K562 (cell line): ENCODE data around the gene MRPL38. TPM values are rescaled to one million over a fixed set of nuclear protein-coding genes. Genes with fewer than 3 reads are reported as not detected.

Experiments
- ATAC-seq: fragments of 200-7000 bp; cut with Tn5 transposase; 3 replicates; pipeline ENCODE4 v1.9.1; 2020; ENCODE audit warnings: moderate library complexity
- BruUV-seq: library from RNA; stranded (reverse); fragments of 400-500 nt; replicated peaks from 2 replicates; lab custom pipeline; 2021; lab: Mats Ljungman, UMichigan
- CTCF ChIA-PET: fragments of 300-600 bp; formaldehyde crosslinking; extraction: SDS; loops from one replicate; lab custom pipeline; 2021; ENCODE audit warnings: low intra/inter-chr PET ratio; lab: Yijun Ruan, JAX
- POLR2A ChIA-PET: fragments of 300-600, 350-650 bp; sonication (Branson Sonifier 250); formaldehyde crosslinking; extraction: SDS; loops from one replicate; lab custom pipeline; 2021; ENCODE audit warnings: antibody characterized with exemption, inconsistent platforms; lab: Yijun Ruan, JAX
- DNase-seq, 4 experiments: peaks; one replicate each; pipeline versions ENCODE4 v3.0.0 to v3.0.0-alpha.2; 2011 to 2018; ENCODE audit warnings: low spot score in 3 of 4, mixed read lengths in 3 of 4; ENCODE audit errors: extremely low read depth in 1 of 4
- FAIRE-seq: peaks from 2 replicates; lab custom pipeline; 2011; peaks lifted over from hg19 to GRCh38; lab: Jason Lieb, UNC
- H2AFZ ChIP-seq: 2 replicates; pipeline ENCODE4 v1.6.0; 2011; ENCODE audit warnings: low read depth, low read length, control low read depth, inconsistent platforms
- H3K27ac ChIP-seq: fragments of 200-600 bp; 3 replicates; pipeline ENCODE4 v1.8.0; 2011; ENCODE audit warnings: low read depth, mild to moderate bottlenecking, control low read depth, inconsistent platforms, low read length, moderate library complexity, mixed read lengths; ENCODE audit errors: extremely low read depth
- H3K27me3 ChIP-seq, 2 experiments: fragments of 300-600 bp in 1 of 2; 2 replicates in 1 of 2; 3 replicates in 1 of 2; pipeline versions ENCODE4 v1.6.0 to v1.8.0; 2011; ENCODE audit warnings: inconsistent platforms in 2 of 2, low read length in 2 of 2, mild to moderate bottlenecking in 1 of 2, mixed read lengths in 1 of 2, moderate library complexity in 1 of 2; ENCODE audit not compliant: control insufficient read depth in 2 of 2, insufficient read depth in 2 of 2
- H3K36me3 ChIP-seq: fragments of 300-600 bp; 3 replicates; pipeline ENCODE4 v1.8.0; 2011; ENCODE audit warnings: mild to moderate bottlenecking, low read length, inconsistent platforms; ENCODE audit not compliant: control insufficient read depth, insufficient read depth
- H3K4me1 ChIP-seq, 2 experiments: fragments of 200-600 bp in 1 of 2; replicated peaks in 1 of 2; 2 replicates in 1 of 2; 3 replicates in 1 of 2; pipeline versions ENCODE4 v1.5.1 to v1.8.0; 2011; ENCODE audit warnings: inconsistent platforms in 2 of 2, low read length in 2 of 2, mild to moderate bottlenecking in 1 of 2, mixed read lengths in 1 of 2, moderate library complexity in 1 of 2; ENCODE audit not compliant: control insufficient read depth in 2 of 2, insufficient read depth in 2 of 2
- H3K4me2 ChIP-seq: 2 replicates; pipeline ENCODE4 v1.6.1; 2011; ENCODE audit warnings: low read length, control low read depth, inconsistent platforms, mixed read lengths; ENCODE audit not compliant: insufficient read depth
- H3K4me3 ChIP-seq: fragments of 200-600 bp; sonication (generic), shearing (Covaris generic); 2 replicates; pipeline ENCODE4 v1.5.1; 2016; ENCODE audit warnings: control low read depth, inconsistent platforms
- H3K79me2 ChIP-seq: fragments of 200-600 bp; 3 replicates; pipeline ENCODE4 v1.8.0; 2011; ENCODE audit warnings: low read length, inconsistent platforms; ENCODE audit not compliant: control insufficient read depth, insufficient read depth
- H3K9ac ChIP-seq, 2 experiments: 2 replicates each; pipeline versions ENCODE4 v1.6.0 to v1.6.1; 2011; ENCODE audit warnings: low read depth in 2 of 2, low read length in 2 of 2, control low read depth in 1 of 2, inconsistent platforms in 1 of 2, mild to moderate bottlenecking in 1 of 2, mixed read lengths in 1 of 2; ENCODE audit not compliant: insufficient read depth in 1 of 2
- H3K9me1 ChIP-seq: one replicate; pipeline ENCODE4 v1.6.0; 2011; ENCODE audit warnings: inconsistent platforms, mild to moderate bottlenecking, low read length, moderate library complexity; ENCODE audit not compliant: control insufficient read depth, insufficient read depth
- H3K9me3 ChIP-seq: replicated peaks from 2 replicates; pipeline ENCODE4 v1.5.1; 2011; ENCODE audit warnings: low read depth, low read length, inconsistent platforms; ENCODE audit not compliant: control insufficient read depth, insufficient read depth
- H4K20me1 ChIP-seq: replicated peaks from 2 replicates; pipeline ENCODE4 v1.6.1; 2011; ENCODE audit warnings: low read length, inconsistent platforms, mixed read lengths; ENCODE audit not compliant: control insufficient read depth, insufficient read depth
- IRF1 ChIP-seq: sonication (generic); formaldehyde crosslinking; IDR thresholded peaks from 2 replicates; pipeline ENCODE4 v1.8.0; 2022; ENCODE audit warnings: missing genetic modification reagents, mild to moderate bottlenecking, borderline replicate concordance
- MCM2 ChIP-seq: fragments of 450-650 bp; IDR thresholded peaks from 2 replicates; pipeline ENCODE4 v1.6.1; 2017; ENCODE audit warnings: low read depth, mild to moderate bottlenecking
- NFIC ChIP-seq: fragments of 450-650 bp; IDR thresholded peaks from 2 replicates; pipeline ENCODE4 v1.6.1; 2017; ENCODE audit warnings: mild to moderate bottlenecking, inconsistent platforms
- NFXL1 ChIP-seq: fragments of 450-650 bp; formaldehyde crosslinking; IDR thresholded peaks from 2 replicates; pipeline ENCODE4 v1.4.0; 2021; ENCODE audit warnings: mild to moderate bottlenecking
- NR4A1 ChIP-seq, 2 experiments: fragments of 250-450 bp in 1 of 2; fragments of 450-650 bp in 1 of 2; sonication (Bioruptor Pico) in 1 of 2; IDR thresholded peaks; 2 replicates each; pipeline versions ENCODE4 v1.4.0 to v1.6.1; 2016 to 2020; ENCODE audit warnings: mild to moderate bottlenecking in 2 of 2, missing compliant biosample characterization in 1 of 2, missing genetic modification characterization in 1 of 2, moderate library complexity in 1 of 2
- RBM25 ChIP-seq: fragments of 200-400 bp; formaldehyde crosslinking; IDR thresholded peaks from 2 replicates; pipeline ENCODE4 v1.6.1; 2018; ENCODE audit warnings: low read length, low read depth, moderate library complexity; ENCODE audit not compliant: severe bottlenecking
- ZBTB7A ChIP-seq: IDR thresholded peaks from 2 replicates; pipeline ENCODE4 v1.6.1; 2011; ENCODE audit warnings: low read depth, mild to moderate bottlenecking, low read length, moderate library complexity, borderline replicate concordance; ENCODE audit not compliant: control insufficient read depth
- WGBS: fragments of 100-300 bp; shearing (Covaris generic); methylation state at CpG from one replicate; pipeline ENCODE4 v1.1.6; 2016; ENCODE audit warnings: low coverage, mixed read lengths; ENCODE audit not compliant: insufficient coverage; ENCODE audit errors: missing lambda C conversion rate; 5-methylcytosine and 5-hydroxymethylcytosine counted together
- in situ Hi-C: fragments of 300-500 bp; cut with MboI; formaldehyde crosslinking; loops from 4 replicates; pipeline ENCODE4 v1.15.0; 2018; ENCODE audit warnings: inconsistent platforms, mixed read lengths
- intact Hi-C: fragments of 100-400 bp; cut with micrococcal nuclease; formaldehyde crosslinking; loops from 2 replicates; pipeline ENCODE4 v1.14.2; 2022
- polyA plus RNA-seq, 8 experiments: library from polyadenylated mRNA; depleted of rRNA in 4 of 8; stranded (reverse) in 5 of 8; unstranded in 3 of 8; fragments of >200 nt; fragmentation: Nextera tagmentation in 2 of 8; fragmentation: Illumina TruSeq in 1 of 8; extraction: Ambion mirVana in 2 of 8; extraction: Trizol in 1 of 8; gene quantifications; 2 replicates each; pipeline versions ENCODE4 v1.2.1 to v1.2.3, GENCODE V29; 2011 to 2014; ENCODE audit warnings: inconsistent platforms in 1 of 8, missing spikeins in 1 of 8
- total RNA-seq, 7 experiments: library from RNA; depleted of rRNA in 6 of 7; stranded (reverse); fragments of >200 nt in 6 of 7; fragmentation: Illumina TruSeq in 2 of 7; extraction: Trizol in 2 of 7; gene quantifications; 2 replicates each; pipeline versions ENCODE4 v1.2.1 to v1.2.3, GENCODE V29; 2011 to 2021; ENCODE audit warnings: low replicate concordance in 1 of 7
- TF ChIP-seq, protein P1 (sequence below), 2 experiments: IDR thresholded peaks in 1 of 2; conservative IDR thresholded peaks in 1 of 2; 2 replicates each; pipeline ENCODE4 v1.6.1; 2016; ENCODE audit warnings: low read depth in 2 of 2, mild to moderate bottlenecking in 1 of 2, missing compliant biosample characterization in 1 of 2, missing genetic modification characterization in 1 of 2, moderate library complexity in 1 of 2
- TF ChIP-seq, protein P2 (sequence below): sonication (generic); formaldehyde crosslinking; IDR thresholded peaks from 2 replicates; pipeline ENCODE4 v1.8.1; 2023; ENCODE audit warnings: missing genetic modification reagents, mild to moderate bottlenecking, borderline replicate concordance
- TF ChIP-seq, protein P3 (sequence below), 2 experiments: fragments of 200-800 bp in 1 of 2; sonication (Bioruptor generic) in 1 of 2; sonication (generic) in 1 of 2; formaldehyde crosslinking in 1 of 2; IDR thresholded peaks in 1 of 2; conservative IDR thresholded peaks in 1 of 2; 2 replicates each; pipeline versions ENCODE4 v1.5.0 to v1.6.1; 2016 to 2020; ENCODE audit warnings: missing compliant biosample characterization in 1 of 2, missing genetic modification characterization in 1 of 2, missing genetic modification reagents in 1 of 2

The MRPL38 gene
- total and polyA plus RNA-seq, 9 of the 15 experiments (the other 6 are each of a cell fraction or from before 2014, with no cell fraction given), result 4.5 to 154 (median 48.5) TPM

DNA sequence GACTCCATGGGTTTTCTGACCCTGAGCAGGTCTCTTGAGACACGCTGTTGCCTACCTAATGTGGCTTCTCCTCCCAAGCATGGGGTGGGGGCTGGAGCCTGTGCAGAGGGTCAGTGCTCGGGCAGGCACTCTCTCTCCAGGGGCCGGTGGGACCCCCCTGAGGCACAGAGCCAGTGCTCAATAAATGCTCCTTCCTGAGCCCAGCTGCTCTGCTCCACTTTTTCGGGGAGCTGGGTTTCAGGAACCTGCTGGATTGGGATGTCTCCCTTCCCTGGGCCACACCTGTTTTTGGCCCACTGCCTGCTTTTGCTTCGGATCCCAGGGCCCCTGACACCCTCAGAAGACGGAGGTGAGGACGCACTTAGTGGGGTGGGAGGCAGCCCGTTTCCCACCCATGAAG is 6.6 kb downstream of the MRPL38 start:
- ChIA-PET CTCF (no interaction called here), POLR2A (interaction anchor here (0.5 to 15.9 kb wide), 11 partner anchors 12 to 122 kb away, joined by 3 to 169 read pairs (median 4); partner anchors contain the start of genes ACOX1, TEN1 and TRIM47)
- Histone ChIP-seq H3K27me3 (no peaks in the 10 kb centered on the region), H3K79me2 (peaks cover 35% of the 10 kb centered on the region), H4K20me1 (no peaks in the 10 kb centered on the region), H3K4me2 (no peak overlapping the region), H2AFZ (no peak overlapping the region), H3K4me3 (no peak overlapping the region), H3K36me3 (peaks cover 64% of the 10 kb centered on the region; the same call in 2 of the 3 replicates), H3K9ac (peak overlapping the region in 1 of 2 experiments; percentile 27; a peak in 2 of 4 replicates), H3K27ac (peak overlapping the region; percentile 8; the same call in 1 of the 3 replicates), H3K4me1 (peaks cover 13 to 73% of the 10 kb centered on the region in 2 experiments; a peak in 4 of 5 replicates), H3K9me1 (peaks cover 4% of the 10 kb centered on the region), H3K9me3 (no peaks in the 10 kb centered on the region)
- DNase-seq (no peak), ATAC-seq (no peak), FAIRE-seq (no peak)
- in situ Hi-C loops, result no loop called here
- intact Hi-C loops, result no loop called here
- 89% methylated on average over 6 of the region's 8 CpGs for WGBS
- BruUV-seq, result no TSS peak
- TF ChIP-seq NFIC, result peak; percentile 18; the same call in 1 of the 2 replicates
- no peak for TF ChIP-seq NFXL1 (CRISPR knock-in tag)
- TF ChIP-seq, protein P1, sequence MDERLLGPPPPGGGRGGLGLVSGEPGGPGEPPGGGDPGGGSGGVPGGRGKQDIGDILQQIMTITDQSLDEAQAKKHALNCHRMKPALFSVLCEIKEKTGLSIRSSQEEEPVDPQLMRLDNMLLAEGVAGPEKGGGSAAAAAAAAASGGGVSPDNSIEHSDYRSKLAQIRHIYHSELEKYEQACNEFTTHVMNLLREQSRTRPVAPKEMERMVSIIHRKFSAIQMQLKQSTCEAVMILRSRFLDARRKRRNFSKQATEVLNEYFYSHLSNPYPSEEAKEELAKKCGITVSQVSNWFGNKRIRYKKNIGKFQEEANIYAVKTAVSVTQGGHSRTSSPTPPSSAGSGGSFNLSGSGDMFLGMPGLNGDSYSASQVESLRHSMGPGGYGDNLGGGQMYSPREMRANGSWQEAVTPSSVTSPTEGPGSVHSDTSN (CRISPR knock-in tag; IDR thresholded peaks at IDR 0.05; ENCODE audit: low read depth), result no peak
- TF ChIP-seq, protein P1 (tag; conservative IDR thresholded peaks at IDR 0.05; ENCODE audit: low read depth), result no peak
- TF ChIP-seq RBM25, result no peak
- TF ChIP-seq NR4A1 (CRISPR knock-in tag; IDR thresholded peaks at IDR 0.05), result no peak
- TF ChIP-seq NR4A1 (tag; IDR thresholded peaks at IDR 0.05), result no peak
- 0 out of 2 replicates have a peak, but pooled peaks have one; percentile 8 for TF ChIP-seq ZBTB7A
- TF ChIP-seq IRF1, result no peak
- no peak for TF ChIP-seq MCM2
- TF ChIP-seq, protein P2, sequence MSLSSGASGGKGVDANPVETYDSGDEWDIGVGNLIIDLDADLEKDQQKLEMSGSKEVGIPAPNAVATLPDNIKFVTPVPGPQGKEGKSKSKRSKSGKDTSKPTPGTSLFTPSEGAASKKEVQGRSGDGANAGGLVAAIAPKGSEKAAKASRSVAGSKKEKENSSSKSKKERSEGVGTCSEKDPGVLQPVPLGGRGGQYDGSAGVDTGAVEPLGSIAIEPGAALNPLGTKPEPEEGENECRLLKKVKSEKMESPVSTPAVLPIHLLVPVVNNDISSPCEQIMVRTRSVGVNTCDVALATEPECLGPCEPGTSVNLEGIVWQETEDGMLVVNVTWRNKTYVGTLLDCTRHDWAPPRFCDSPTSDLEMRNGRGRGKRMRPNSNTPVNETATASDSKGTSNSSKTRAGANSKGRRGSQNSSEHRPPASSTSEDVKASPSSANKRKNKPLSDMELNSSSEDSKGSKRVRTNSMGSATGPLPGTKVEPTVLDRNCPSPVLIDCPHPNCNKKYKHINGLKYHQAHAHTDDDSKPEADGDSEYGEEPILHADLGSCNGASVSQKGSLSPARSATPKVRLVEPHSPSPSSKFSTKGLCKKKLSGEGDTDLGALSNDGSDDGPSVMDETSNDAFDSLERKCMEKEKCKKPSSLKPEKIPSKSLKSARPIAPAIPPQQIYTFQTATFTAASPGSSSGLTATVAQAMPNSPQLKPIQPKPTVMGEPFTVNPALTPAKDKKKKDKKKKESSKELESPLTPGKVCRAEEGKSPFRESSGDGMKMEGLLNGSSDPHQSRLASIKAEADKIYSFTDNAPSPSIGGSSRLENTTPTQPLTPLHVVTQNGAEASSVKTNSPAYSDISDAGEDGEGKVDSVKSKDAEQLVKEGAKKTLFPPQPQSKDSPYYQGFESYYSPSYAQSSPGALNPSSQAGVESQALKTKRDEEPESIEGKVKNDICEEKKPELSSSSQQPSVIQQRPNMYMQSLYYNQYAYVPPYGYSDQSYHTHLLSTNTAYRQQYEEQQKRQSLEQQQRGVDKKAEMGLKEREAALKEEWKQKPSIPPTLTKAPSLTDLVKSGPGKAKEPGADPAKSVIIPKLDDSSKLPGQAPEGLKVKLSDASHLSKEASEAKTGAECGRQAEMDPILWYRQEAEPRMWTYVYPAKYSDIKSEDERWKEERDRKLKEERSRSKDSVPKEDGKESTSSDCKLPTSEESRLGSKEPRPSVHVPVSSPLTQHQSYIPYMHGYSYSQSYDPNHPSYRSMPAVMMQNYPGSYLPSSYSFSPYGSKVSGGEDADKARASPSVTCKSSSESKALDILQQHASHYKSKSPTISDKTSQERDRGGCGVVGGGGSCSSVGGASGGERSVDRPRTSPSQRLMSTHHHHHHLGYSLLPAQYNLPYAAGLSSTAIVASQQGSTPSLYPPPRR (CRISPR knock-in tag), result no peak
- TF ChIP-seq, protein P3, sequence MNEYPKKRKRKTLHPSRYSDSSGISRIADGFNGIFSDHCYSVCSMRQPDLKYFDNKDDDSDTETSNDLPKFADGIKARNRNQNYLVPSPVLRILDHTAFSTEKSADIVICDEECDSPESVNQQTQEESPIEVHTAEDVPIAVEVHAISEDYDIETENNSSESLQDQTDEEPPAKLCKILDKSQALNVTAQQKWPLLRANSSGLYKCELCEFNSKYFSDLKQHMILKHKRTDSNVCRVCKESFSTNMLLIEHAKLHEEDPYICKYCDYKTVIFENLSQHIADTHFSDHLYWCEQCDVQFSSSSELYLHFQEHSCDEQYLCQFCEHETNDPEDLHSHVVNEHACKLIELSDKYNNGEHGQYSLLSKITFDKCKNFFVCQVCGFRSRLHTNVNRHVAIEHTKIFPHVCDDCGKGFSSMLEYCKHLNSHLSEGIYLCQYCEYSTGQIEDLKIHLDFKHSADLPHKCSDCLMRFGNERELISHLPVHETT (CRISPR knock-in tag; conservative IDR thresholded peaks at IDR 0.05 in 1 of 2, IDR thresholded peaks at IDR 0.05 in 1 of 2), result no peak
